KMS-11 (cell line): ENCODE data around the gene SRP9.
"Not testable (repeated sequence)": the region's sequence is repeated elsewhere in the genome, so short reads cannot be mapped to it uniquely, and the experiment has no call there.

Experiments
- H2AFZ ChIP-seq: fragments of 200-600 bp; sonication (generic); 2 replicates; pipeline ENCODE4 v1.6.1; 2016; ENCODE audit warnings: antibody characterized with exemption, mixed run types, low read depth
- H3K27ac ChIP-seq: fragments of 200-600 bp; sonication (generic); 2 replicates; pipeline ENCODE4 v1.6.1; 2016; ENCODE audit warnings: mild to moderate bottlenecking, mixed run types
- H3K27me3 ChIP-seq: fragments of 200-600 bp; sonication (generic); 2 replicates; pipeline ENCODE4 v1.6.1; 2017; ENCODE audit warnings: mild to moderate bottlenecking, low read depth, mixed run types, moderate library complexity; ENCODE audit not compliant: insufficient read depth
- H3K36me3 ChIP-seq: fragments of 200-600 bp; sonication (generic); 2 replicates; pipeline ENCODE4 v1.6.1; 2017; ENCODE audit warnings: mild to moderate bottlenecking, mixed run types; ENCODE audit not compliant: insufficient read depth
- H3K4me1 ChIP-seq: fragments of 200-600 bp; sonication (generic); 2 replicates; pipeline ENCODE4 v1.6.1; 2016; ENCODE audit warnings: mild to moderate bottlenecking, low read depth, mixed run types; ENCODE audit not compliant: poor library complexity, severe bottlenecking
- H3K4me2 ChIP-seq: fragments of 200-600 bp; sonication (generic); 2 replicates; pipeline ENCODE4 v1.7.0; 2016; ENCODE audit warnings: mild to moderate bottlenecking, mixed run types
- H3K4me3 ChIP-seq: fragments of 200-600 bp; sonication (generic); IDR thresholded peaks from 2 replicates; pipeline ENCODE4 v1.6.1; 2017; ENCODE audit warnings: low read depth, low read length, mixed read lengths; ENCODE audit not compliant: insufficient read depth
- H3K79me2 ChIP-seq: fragments of 200-600 bp; sonication (generic); 2 replicates; pipeline ENCODE4 v1.6.1; 2016; ENCODE audit warnings: low read depth, mixed run types; ENCODE audit not compliant: insufficient read depth
- H3K9ac ChIP-seq: fragments of 200-600 bp; sonication (generic); 2 replicates; pipeline ENCODE4 v1.6.1; 2016; ENCODE audit warnings: mild to moderate bottlenecking, mixed run types
- H4K20me1 ChIP-seq: fragments of 200-600 bp; sonication (generic); 2 replicates; pipeline ENCODE4 v1.6.1; 2016; ENCODE audit warnings: mild to moderate bottlenecking, mixed run types; ENCODE audit not compliant: insufficient read depth
- TF ChIP-seq, protein P1 (sequence below): fragments of 200-600 bp; sonication (generic); conservative IDR thresholded peaks from 2 replicates; pipeline ENCODE4 v1.6.1; 2017; ENCODE audit warnings: low read depth, mild to moderate bottlenecking, antibody characterized with exemption, low read length, moderate library complexity, mixed read lengths

Gene SRP9

DNA sequence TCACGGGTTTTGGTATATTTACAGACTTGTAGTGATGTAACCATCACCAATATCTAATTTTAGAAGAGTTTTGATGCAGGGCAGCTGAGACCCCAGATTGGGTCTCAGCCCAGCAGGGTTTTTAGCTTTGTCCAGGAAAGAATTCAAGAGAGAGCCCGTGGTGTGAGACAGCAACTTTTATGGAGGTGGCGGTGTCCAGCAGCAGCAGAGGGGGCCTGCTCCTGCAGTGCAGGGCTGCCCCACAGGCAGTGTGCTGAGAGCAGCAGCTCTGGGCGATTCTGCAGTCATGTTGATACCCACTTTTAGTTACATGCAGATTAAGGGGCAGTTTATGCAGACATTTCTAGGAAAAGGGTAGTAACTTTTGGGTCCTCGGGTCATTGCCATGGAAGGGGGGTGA lies 30.5 kb downstream of the SRP9 start:
- H3K9ac ChIP-seq: no peak overlapping the region

DNA sequence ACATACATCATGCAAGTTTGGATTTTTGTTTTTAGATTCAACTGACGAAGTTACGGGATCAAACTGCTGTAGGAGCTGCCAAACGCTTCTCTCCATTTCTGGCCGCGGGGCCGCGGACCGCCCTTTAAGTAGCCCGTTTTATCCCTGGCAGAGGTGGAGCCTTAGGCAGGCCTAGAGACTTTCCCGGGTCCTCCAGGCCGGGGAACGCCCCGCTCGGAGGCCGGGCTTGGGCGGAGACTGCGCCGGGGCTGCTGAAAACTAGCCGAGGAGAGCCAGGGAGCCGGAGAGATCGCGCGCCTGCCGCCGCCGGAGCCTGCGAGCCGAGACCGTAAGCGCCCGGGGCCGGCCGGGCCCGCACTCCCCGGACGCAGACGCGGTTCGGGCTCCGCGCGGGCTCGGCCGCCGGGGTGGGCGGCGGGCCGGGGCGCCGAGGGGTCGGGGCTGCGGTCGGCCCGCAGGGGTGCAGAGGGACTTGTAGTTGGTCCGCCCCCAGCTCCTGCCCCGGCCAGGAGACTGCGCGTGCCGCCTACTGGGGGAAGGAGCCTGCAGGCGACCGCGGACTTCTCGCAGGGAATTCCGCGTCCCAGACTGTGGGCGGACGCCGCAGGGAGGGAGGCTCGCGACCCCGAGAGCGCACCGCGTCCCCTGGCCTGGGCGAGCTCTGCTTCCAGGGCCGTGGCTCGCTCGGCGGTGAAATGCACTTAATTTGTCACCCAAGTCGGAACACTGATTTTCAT lies 32.4 kb downstream of the SRP9 start, which contains the start of gene EPHX1:
Gene EPHX1 (plus strand): TSS at position 283 of the 737 bp plus-strand sequence. CDS start 18,606 bp downstream, outside the sequence.
- no peak within 1 kb of the TSS for H3K27ac ChIP-seq
- H3K36me3 ChIP-seq: no peaks in the 10 kb centered on the region
- H3K79me2 ChIP-seq: no peaks in the 10 kb centered on the region
- no peaks in the 10 kb centered on the region for H3K27me3 ChIP-seq
- TF ChIP-seq, protein P1, sequence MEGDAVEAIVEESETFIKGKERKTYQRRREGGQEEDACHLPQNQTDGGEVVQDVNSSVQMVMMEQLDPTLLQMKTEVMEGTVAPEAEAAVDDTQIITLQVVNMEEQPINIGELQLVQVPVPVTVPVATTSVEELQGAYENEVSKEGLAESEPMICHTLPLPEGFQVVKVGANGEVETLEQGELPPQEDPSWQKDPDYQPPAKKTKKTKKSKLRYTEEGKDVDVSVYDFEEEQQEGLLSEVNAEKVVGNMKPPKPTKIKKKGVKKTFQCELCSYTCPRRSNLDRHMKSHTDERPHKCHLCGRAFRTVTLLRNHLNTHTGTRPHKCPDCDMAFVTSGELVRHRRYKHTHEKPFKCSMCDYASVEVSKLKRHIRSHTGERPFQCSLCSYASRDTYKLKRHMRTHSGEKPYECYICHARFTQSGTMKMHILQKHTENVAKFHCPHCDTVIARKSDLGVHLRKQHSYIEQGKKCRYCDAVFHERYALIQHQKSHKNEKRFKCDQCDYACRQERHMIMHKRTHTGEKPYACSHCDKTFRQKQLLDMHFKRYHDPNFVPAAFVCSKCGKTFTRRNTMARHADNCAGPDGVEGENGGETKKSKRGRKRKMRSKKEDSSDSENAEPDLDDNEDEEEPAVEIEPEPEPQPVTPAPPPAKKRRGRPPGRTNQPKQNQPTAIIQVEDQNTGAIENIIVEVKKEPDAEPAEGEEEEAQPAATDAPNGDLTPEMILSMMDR: no peak
- H3K4me3 ChIP-seq: no peak within 1 kb of the TSS
- peak within 1 kb of the TSS; percentile 87 for H3K4me2 ChIP-seq
- peak within 1 kb of the TSS; percentile 80 for H2AFZ ChIP-seq
- peaks cover 49% of the 10 kb centered on the region for H3K4me1 ChIP-seq
- H3K9ac ChIP-seq: peak within 1 kb of the TSS; percentile 58; the same call in 1 of the 2 replicates
- H4K20me1 ChIP-seq: no peaks in the 10 kb centered on the region

More for the DNA sequence above, 30.5 kb downstream of the SRP9 start:
- Histone ChIP-seq H2AFZ (no peak overlapping the region), H4K20me1 (no peaks in the 10 kb centered on the region), H3K79me2 (no peaks in the 10 kb centered on the region), H3K4me3 (no peak overlapping the region), H3K4me1 (peaks cover 49% of the 10 kb centered on the region), H3K27ac (no peak overlapping the region), H3K36me3 (no peaks in the 10 kb centered on the region), H3K27me3 (no peaks in the 10 kb centered on the region), H3K4me2 (no peak overlapping the region)
- TF ChIP-seq, protein P1: no peak

DNA sequence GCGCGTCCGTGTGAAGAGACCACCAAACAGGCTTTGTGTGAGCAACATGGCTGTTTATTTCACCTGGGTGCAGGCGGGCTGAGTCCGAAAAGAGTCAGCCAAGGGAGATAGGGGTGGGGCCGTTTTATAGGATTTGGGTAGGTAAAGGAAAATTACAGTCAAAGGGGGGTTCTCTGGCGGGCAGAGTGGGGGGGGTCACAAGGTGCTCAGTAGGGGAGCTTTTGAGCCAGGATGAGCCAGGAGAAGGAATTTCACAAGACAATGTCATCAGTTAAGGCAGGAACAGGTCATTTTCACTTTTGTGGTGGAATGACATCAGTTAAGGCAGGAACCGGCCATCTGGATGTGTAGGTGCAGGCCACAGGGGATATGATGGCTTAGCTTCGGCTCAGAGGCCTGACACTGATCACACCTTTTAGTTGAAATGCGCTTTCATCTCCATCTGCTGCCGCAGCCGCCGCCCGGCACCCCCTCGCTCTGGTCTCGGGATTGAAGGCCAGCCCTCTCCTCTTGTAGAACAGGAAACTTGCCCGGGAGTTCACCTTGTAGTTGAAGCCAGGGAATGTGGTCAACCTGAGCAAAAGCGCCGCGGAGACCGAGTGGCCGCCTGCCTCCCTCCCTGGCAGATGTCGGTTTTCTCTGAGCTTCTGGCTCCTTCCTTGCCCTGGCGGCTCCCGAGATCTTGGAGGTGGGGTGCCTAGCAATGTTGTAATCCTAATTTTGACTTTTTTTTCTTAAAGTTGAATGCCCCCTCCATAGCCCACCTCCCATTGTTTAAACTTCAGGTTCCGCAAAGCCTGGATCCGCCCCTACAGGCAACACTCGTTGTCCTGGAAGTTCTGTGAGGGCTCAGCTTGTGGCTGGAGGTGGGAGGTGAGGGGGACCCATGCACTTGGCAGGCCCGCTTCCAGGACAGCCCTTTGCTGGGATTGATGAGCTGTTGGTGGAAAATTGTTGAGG lies 33.2 kb downstream of the SRP9 start:
- not testable (repeated sequence) for H3K27ac ChIP-seq, H3K79me2 ChIP-seq, H3K36me3 ChIP-seq, H3K27me3 ChIP-seq, H3K4me3 ChIP-seq, H4K20me1 ChIP-seq
- Histone ChIP-seq H3K4me2 (peak overlapping the region; percentile 87), H2AFZ (peak overlapping the region; percentile 80), H3K4me1 (peaks cover 44% of the 10 kb centered on the region), H3K9ac (peak overlapping the region; percentile 58; the same call in 1 of the 2 replicates)

DNA sequence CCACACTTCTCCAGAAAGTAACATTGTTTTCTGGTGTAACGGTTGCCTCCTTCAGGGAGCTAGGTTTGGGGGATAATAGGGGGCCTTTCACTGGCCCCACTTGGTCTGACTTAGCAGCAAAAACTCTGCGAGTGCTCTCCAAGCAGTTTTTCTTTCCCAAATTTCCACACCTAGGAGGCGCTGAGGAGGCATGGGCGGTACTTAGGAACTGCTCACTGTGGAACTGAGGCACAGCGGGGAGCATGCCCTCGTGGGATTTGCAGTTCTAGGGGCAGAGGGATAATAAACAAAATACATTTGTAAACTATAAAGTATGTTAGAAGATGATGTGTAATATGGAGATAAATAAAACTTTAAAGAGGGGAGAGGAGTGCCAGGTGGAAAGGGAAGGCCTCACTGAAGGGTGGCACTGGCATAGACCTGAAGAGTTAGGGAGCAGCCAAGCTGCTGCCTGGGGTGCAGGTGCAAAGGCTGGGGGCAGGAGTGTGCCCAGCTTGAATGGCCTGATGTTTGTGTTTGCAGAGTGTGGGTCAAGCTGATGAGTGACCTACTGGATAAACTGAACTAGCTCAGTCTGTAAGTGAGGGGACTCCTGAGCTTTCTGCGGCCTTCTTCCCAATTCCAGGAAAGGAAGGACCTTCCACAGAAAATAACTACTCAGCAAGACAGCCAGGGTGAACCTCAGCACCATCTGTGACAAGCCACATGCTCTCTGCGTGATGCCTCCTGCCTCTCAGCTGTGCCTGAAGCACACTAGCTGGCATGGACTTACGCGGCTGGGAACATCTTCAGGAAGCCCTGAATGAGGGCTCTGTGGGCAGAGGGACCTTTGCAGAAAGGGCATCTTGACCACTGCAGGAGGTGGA lies 34.2 kb downstream of the SRP9 start:
- H3K4me2 ChIP-seq: peak overlapping the region; percentile 17; the same call in 1 of the 2 replicates
- no peak overlapping the region for H3K27ac ChIP-seq
- TF ChIP-seq, protein P1: peak; percentile 32; the same call in 1 of the 2 replicates

More for the DNA sequence above, 34.2 kb downstream of the SRP9 start:
- peaks cover 34% of the 10 kb centered on the region for H3K4me1 ChIP-seq
- no peaks in the 10 kb centered on the region for H3K79me2 ChIP-seq
- no peaks in the 10 kb centered on the region for H4K20me1 ChIP-seq
- no peaks in the 10 kb centered on the region for H3K27me3 ChIP-seq
- no peak overlapping the region for H3K9ac ChIP-seq
- H3K4me3 ChIP-seq: no peak overlapping the region
- H3K36me3 ChIP-seq: no peaks in the 10 kb centered on the region
- no peak overlapping the region for H2AFZ ChIP-seq
